WTC11 (cell line): Measurements from ENCODE around the gene TMED5. TPM values are rescaled to one million over a fixed set of nuclear protein-coding genes. Genes with fewer than 3 reads are reported as not detected.

Experiments used
- ATAC-seq: fragments of 200-7000 bp; cut with Tn5 transposase; 2 replicates; pipeline ENCODE4 v1.10.0; 2021; ENCODE audit warnings: mild to moderate bottlenecking, moderate library complexity
- CTCF ChIA-PET: fragments of 300-600 bp; sonication (Branson Sonifier 250); formaldehyde crosslinking; loops from one replicate; lab custom pipeline; 2021; ENCODE audit warnings: antibody characterized with exemption; lab: Charles Lee
- POLR2A ChIA-PET: fragments of 350-600 bp; sonication (Branson Sonifier 250); formaldehyde crosslinking; loops from one replicate; lab custom pipeline; 2021; ENCODE audit warnings: antibody characterized with exemption; lab: Charles Lee
- DNase-seq: peaks from one replicate; pipeline ENCODE4 v3.0.0; 2021; ENCODE audit warnings: low spot score
- H3K27ac Mint-ChIP-seq: 2 replicates; pipeline ENCODE4 v1.8.0; 2021; ENCODE audit warnings: mixed read lengths
- H3K27me3 Mint-ChIP-seq: 2 replicates; pipeline ENCODE4 v1.8.0; 2021; ENCODE audit warnings: low read depth, mild to moderate bottlenecking, moderate library complexity, mixed read lengths
- H3K36me3 Mint-ChIP-seq: 2 replicates; pipeline ENCODE4 v1.8.0; 2021; ENCODE audit warnings: mixed read lengths
- H3K4me1 Mint-ChIP-seq: 2 replicates; pipeline ENCODE4 v1.8.0; 2022; ENCODE audit warnings: mixed read lengths
- H3K4me3 Mint-ChIP-seq: 2 replicates; pipeline ENCODE4 v1.8.0; 2021; ENCODE audit warnings: mild to moderate bottlenecking, moderate library complexity, mixed read lengths
- H3K9me3 Mint-ChIP-seq: 2 replicates; pipeline ENCODE4 v1.8.0; 2021; ENCODE audit warnings: mixed read lengths
- ELF4 ChIP-seq: sonication (generic); formaldehyde crosslinking; IDR thresholded peaks from 2 replicates; pipeline ENCODE4 v1.8.1; 2022; ENCODE audit warnings: low read depth, mild to moderate bottlenecking, moderate library complexity, missing genetic modification reagents
- ESRRA ChIP-seq: sonication (generic); formaldehyde crosslinking; IDR thresholded peaks from 2 replicates; pipeline ENCODE4 v1.8.1; 2022; ENCODE audit warnings: mild to moderate bottlenecking, missing genetic modification reagents, borderline replicate concordance
- GRHL2 ChIP-seq: fragments of 250-450 bp; sonication (Bioruptor Pico); IDR thresholded peaks from 2 replicates; pipeline ENCODE4 v1.8.0; 2022; ENCODE audit warnings: mild to moderate bottlenecking, moderate library complexity; ENCODE audit not compliant: insufficient replicate concordance, severe bottlenecking
- JAZF1 ChIP-seq: fragments of 250-450 bp; sonication (Bioruptor Pico); IDR thresholded peaks from 2 replicates; pipeline ENCODE4 v1.9.0; 2021; ENCODE audit warnings: moderate library complexity, mild to moderate bottlenecking, inconsistent platforms
- NFATC4 ChIP-seq: fragments of 250-450 bp; sonication (Bioruptor Pico); IDR thresholded peaks from 2 replicates; pipeline ENCODE4 v1.9.0; 2021; ENCODE audit warnings: mild to moderate bottlenecking
- NFE2L1 ChIP-seq: sonication (generic); formaldehyde crosslinking; IDR thresholded peaks from 2 replicates; pipeline ENCODE4 v1.8.1; 2023; ENCODE audit warnings: missing genetic modification reagents
- RELA ChIP-seq: sonication (generic); formaldehyde crosslinking; IDR thresholded peaks from 2 replicates; pipeline ENCODE4 v1.8.1; 2022; ENCODE audit warnings: missing genetic modification reagents, mild to moderate bottlenecking, borderline replicate concordance
- TEAD4 ChIP-seq: sonication (generic); formaldehyde crosslinking; IDR thresholded peaks from 2 replicates; pipeline ENCODE4 v1.8.0; 2022; ENCODE audit warnings: mild to moderate bottlenecking, missing genetic modification reagents
- ZNF219 ChIP-seq: sonication (generic); formaldehyde crosslinking; IDR thresholded peaks from 2 replicates; pipeline ENCODE4 v1.8.0; 2023; ENCODE audit warnings: missing genetic modification reagents, mild to moderate bottlenecking, borderline replicate concordance
- ZNF317 ChIP-seq: sonication (generic); formaldehyde crosslinking; IDR thresholded peaks from 2 replicates; pipeline ENCODE4 v1.8.1; 2023; ENCODE audit warnings: low read depth, mild to moderate bottlenecking, moderate library complexity, missing genetic modification reagents, borderline replicate concordance
- total RNA-seq: library from RNA; stranded (reverse); gene quantifications from 3 replicates; pipeline ENCODE4 v1.2.3, GENCODE V29; 2021
- TF ChIP-seq, protein P1 (sequence below): sonication (generic); formaldehyde crosslinking; conservative IDR thresholded peaks from 2 replicates; pipeline ENCODE4 v1.8.1; 2023; ENCODE audit warnings: mild to moderate bottlenecking, low read depth, missing genetic modification reagents, moderate library complexity
- TF ChIP-seq, protein P2 (sequence below): sonication (generic); formaldehyde crosslinking; IDR thresholded peaks from 2 replicates; pipeline ENCODE4 v1.8.1; 2023; ENCODE audit warnings: mild to moderate bottlenecking, missing genetic modification reagents
- TF ChIP-seq, protein P3 (sequence below): sonication (generic); formaldehyde crosslinking; IDR thresholded peaks from 2 replicates; pipeline ENCODE4 v1.8.0; 2022; ENCODE audit warnings: mild to moderate bottlenecking, missing genetic modification reagents
- TF ChIP-seq, protein P4 (sequence below): sonication (generic); formaldehyde crosslinking; conservative IDR thresholded peaks from 2 replicates; pipeline ENCODE4 v1.8.1; 2022; ENCODE audit warnings: mild to moderate bottlenecking, missing genetic modification reagents
- TF ChIP-seq, protein P5 (sequence below): sonication (generic); formaldehyde crosslinking; IDR thresholded peaks from 2 replicates; pipeline ENCODE4 v1.8.1; 2023; ENCODE audit warnings: mild to moderate bottlenecking, missing genetic modification reagents
- TF ChIP-seq, protein P6 (sequence below): sonication (generic); formaldehyde crosslinking; IDR thresholded peaks from 2 replicates; pipeline ENCODE4 v1.8.1; 2022; ENCODE audit warnings: missing genetic modification reagents, borderline replicate concordance

Gene TMED5
- total RNA-seq, 1 experiment from 2014 or later = 28.5 TPM

DNA sequence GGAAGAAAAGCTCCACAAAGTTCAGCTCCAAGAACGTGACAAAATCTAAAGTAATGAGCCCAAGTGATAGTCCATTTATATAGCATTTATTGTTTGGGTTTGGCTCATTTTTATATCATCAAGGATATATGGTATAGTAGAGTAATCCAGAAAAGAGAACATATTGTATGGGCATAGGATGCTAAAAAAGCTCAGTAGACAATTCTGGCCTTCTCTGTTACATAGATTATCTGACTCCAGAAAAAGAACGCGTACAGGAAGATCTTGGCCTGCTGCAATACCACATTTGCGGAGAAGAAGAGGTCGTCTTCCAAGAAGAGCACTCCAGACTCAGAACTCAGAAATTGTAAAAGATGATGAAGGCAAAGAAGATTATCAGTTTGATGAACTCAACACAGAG is 43.8 kb downstream of the TMED5 start (continued):
- TF ChIP-seq, protein P1, sequence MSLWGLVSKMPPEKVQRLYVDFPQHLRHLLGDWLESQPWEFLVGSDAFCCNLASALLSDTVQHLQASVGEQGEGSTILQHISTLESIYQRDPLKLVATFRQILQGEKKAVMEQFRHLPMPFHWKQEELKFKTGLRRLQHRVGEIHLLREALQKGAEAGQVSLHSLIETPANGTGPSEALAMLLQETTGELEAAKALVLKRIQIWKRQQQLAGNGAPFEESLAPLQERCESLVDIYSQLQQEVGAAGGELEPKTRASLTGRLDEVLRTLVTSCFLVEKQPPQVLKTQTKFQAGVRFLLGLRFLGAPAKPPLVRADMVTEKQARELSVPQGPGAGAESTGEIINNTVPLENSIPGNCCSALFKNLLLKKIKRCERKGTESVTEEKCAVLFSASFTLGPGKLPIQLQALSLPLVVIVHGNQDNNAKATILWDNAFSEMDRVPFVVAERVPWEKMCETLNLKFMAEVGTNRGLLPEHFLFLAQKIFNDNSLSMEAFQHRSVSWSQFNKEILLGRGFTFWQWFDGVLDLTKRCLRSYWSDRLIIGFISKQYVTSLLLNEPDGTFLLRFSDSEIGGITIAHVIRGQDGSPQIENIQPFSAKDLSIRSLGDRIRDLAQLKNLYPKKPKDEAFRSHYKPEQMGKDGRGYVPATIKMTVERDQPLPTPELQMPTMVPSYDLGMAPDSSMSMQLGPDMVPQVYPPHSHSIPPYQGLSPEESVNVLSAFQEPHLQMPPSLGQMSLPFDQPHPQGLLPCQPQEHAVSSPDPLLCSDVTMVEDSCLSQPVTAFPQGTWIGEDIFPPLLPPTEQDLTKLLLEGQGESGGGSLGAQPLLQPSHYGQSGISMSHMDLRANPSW (CRISPR knock-in tag) = no peak
- TF ChIP-seq TEAD4 (CRISPR knock-in tag) (no peak), ZNF219 (CRISPR knock-in tag) (no peak)
- TF ChIP-seq, protein P2, sequence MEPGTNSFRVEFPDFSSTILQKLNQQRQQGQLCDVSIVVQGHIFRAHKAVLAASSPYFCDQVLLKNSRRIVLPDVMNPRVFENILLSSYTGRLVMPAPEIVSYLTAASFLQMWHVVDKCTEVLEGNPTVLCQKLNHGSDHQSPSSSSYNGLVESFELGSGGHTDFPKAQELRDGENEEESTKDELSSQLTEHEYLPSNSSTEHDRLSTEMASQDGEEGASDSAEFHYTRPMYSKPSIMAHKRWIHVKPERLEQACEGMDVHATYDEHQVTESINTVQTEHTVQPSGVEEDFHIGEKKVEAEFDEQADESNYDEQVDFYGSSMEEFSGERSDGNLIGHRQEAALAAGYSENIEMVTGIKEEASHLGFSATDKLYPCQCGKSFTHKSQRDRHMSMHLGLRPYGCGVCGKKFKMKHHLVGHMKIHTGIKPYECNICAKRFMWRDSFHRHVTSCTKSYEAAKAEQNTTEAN (CRISPR knock-in tag) = no peak
- TF ChIP-seq, protein P3, sequence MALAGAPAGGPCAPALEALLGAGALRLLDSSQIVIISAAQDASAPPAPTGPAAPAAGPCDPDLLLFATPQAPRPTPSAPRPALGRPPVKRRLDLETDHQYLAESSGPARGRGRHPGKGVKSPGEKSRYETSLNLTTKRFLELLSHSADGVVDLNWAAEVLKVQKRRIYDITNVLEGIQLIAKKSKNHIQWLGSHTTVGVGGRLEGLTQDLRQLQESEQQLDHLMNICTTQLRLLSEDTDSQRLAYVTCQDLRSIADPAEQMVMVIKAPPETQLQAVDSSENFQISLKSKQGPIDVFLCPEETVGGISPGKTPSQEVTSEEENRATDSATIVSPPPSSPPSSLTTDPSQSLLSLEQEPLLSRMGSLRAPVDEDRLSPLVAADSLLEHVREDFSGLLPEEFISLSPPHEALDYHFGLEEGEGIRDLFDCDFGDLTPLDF = no peak

DNA sequence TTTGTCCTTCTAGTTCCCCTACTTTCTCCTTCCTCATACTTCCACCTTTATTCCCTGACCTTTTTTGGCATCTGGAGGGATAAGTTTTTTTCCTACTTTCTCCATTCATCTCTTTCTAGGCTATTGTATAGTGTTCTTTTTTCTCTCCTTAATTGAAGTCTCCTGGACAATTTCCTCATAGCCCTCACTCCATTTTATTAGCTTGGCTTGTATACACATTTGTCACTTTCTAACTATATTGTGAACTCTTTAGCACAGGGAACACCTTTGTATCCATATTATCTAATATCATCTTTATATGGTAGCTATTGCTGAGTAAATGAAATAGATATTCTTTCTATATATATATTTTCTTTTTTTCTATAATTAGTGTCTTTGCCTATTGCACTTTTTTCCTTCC is 47.6 kb downstream of the TMED5 start:
- no peak for ATAC-seq
- no peaks in the 10 kb centered on the region for H3K9me3 Mint-ChIP-seq
- TF ChIP-seq ELF4 (CRISPR knock-in tag) (no peak), JAZF1 (CRISPR knock-in tag) (no peak), NFE2L1 (no peak)
- TF ChIP-seq, protein P4, sequence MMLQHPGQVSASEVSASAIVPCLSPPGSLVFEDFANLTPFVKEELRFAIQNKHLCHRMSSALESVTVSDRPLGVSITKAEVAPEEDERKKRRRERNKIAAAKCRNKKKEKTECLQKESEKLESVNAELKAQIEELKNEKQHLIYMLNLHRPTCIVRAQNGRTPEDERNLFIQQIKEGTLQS = no peak
- TF ChIP-seq, protein P5, sequence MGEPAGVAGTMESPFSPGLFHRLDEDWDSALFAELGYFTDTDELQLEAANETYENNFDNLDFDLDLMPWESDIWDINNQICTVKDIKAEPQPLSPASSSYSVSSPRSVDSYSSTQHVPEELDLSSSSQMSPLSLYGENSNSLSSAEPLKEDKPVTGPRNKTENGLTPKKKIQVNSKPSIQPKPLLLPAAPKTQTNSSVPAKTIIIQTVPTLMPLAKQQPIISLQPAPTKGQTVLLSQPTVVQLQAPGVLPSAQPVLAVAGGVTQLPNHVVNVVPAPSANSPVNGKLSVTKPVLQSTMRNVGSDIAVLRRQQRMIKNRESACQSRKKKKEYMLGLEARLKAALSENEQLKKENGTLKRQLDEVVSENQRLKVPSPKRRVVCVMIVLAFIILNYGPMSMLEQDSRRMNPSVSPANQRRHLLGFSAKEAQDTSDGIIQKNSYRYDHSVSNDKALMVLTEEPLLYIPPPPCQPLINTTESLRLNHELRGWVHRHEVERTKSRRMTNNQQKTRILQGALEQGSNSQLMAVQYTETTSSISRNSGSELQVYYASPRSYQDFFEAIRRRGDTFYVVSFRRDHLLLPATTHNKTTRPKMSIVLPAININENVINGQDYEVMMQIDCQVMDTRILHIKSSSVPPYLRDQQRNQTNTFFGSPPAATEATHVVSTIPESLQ (CRISPR knock-in tag) = no peak
- H3K27ac Mint-ChIP-seq = no peak overlapping the region
- CTCF ChIA-PET = no interaction called here
- POLR2A ChIA-PET = interaction anchor here (1.0 kb wide), 1 partner anchor 12 kb away, joined by 3 read pairs; no protein-coding TSS in a partner anchor
- no peak overlapping the region for H3K4me3 Mint-ChIP-seq
- peaks cover 38% of the 10 kb centered on the region for H3K36me3 Mint-ChIP-seq
- DNase-seq = no peak
- no peaks in the 10 kb centered on the region for H3K27me3 Mint-ChIP-seq
- H3K4me1 Mint-ChIP-seq = no peaks in the 10 kb centered on the region

DNA sequence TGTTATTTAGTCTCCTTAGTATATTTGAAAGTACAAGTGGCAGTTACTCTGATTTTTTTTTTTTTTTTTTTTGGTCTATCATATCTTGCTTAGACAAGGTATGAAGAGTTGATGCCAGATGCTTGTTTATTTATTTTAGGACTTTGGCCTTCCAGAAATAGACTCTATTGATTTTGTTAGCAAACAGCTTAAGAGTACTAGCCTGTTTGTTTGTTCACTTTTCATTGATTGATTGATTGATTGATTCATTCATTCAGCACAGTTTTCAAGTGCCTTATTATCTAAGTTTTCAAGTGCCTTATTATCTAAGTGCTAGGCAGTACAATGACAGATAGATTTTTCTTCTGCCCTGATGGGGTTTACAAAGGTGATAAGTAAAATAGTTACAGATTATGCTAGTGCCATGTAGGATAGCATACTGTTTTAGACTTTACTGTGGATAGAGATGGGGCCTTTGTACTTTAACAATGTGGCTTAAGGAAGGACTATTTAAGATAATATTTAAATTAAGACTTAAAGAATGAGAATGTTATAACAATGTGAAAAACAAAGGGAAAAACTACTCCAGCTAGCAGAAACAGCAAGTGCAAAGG is 50.6 kb downstream of the TMED5 start:
- Mint-ChIP-seq H3K36me3 (peaks cover 20% of the 10 kb centered on the region), H3K4me1 (peaks cover 21% of the 10 kb centered on the region), H3K9me3 (no peaks in the 10 kb centered on the region), H3K27ac (no peak overlapping the region), H3K4me3 (no peak overlapping the region), H3K27me3 (no peaks in the 10 kb centered on the region)
- DNase-seq (no peak), ATAC-seq (no peak)
- ChIA-PET CTCF (interaction anchor here (0.6 kb wide), 1 partner anchor 19 kb away, joined by 3 read pairs; no protein-coding TSS in a partner anchor), POLR2A (no interaction called here)
- TF ChIP-seq ZNF317 (CRISPR knock-in tag) (no peak), NFATC4 (CRISPR knock-in tag) (no peak), ESRRA (no peak), RELA (no peak), GRHL2 (CRISPR knock-in tag) (no peak)
- TF ChIP-seq, protein P5 (CRISPR knock-in tag) = no peak
- TF ChIP-seq, protein P6, sequence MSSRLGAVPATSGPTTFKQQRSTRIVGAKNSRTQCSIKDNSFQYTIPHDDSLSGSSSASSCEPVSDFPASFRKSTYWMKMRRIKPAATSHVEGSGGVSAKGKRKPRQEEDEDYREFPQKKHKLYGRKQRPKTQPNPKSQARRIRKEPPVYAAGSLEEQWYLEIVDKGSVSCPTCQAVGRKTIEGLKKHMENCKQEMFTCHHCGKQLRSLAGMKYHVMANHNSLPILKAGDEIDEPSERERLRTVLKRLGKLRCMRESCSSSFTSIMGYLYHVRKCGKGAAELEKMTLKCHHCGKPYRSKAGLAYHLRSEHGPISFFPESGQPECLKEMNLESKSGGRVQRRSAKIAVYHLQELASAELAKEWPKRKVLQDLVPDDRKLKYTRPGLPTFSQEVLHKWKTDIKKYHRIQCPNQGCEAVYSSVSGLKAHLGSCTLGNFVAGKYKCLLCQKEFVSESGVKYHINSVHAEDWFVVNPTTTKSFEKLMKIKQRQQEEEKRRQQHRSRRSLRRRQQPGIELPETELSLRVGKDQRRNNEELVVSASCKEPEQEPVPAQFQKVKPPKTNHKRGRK (CRISPR knock-in tag) = no peak
